ENCODE results near the gene XPC. TPM values are rescaled to one million over a fixed set of nuclear protein-coding genes. Genes with fewer than 3 reads are reported as not detected.

The XPC gene
- total and polyA plus RNA-seq, 2 of the 8 experiments (the other 6 are each of a cell fraction or from before 2014, with no cell fraction given): 8.8 to 27.3 TPM

- Histone ChIP-seq H2AFZ (ENCODE audit: low read length) (no peak overlapping the region), H3K18ac (ENCODE audit: extremely low read depth, low read length) (no peak overlapping the region), H4K8ac (ENCODE audit: extremely low read depth, insufficient read depth, low read length) (no peak overlapping the region), H2BK20ac (ENCODE audit: low read length) (no peak overlapping the region), H4K5ac (ENCODE audit: insufficient read length, low read depth, low read length) (no peak overlapping the region), H3K4ac (replicated peaks; ENCODE audit: insufficient read length, low read depth, low read length) (no peak overlapping the region), H2AK5ac (ENCODE audit: low read depth, low read length) (no peak overlapping the region), H3K56ac (replicated peaks; ENCODE audit: insufficient read length, low read depth, low read length) (no peak overlapping the region), H3K27ac (ENCODE audit: low read depth, low read length) (no peak overlapping the region), H2BK12ac (ENCODE audit: low read depth, low read length) (no peak overlapping the region), H3K9me3 (ENCODE audit: insufficient read depth in 2 of 2, low read depth in 1 of 2, low read length in 1 of 2) (no peaks in the 10 kb centered on the region), H3K79me2 (ENCODE audit: control insufficient read depth in 1 of 2, insufficient read depth in 2 of 2, low read length in 2 of 2) (peaks cover 0 to 7% of the 10 kb centered on the region in 2 experiments; a peak in 2 of 4 replicates), H3K23me2 (ENCODE audit: low read depth, low read length) (no peaks in the 10 kb centered on the region), H3K4me1 (replicated peaks in 1 of 4; ENCODE audit: control insufficient read depth in 3 of 4, insufficient read depth in 4 of 4, low read length in 3 of 4) (no peaks in the 10 kb centered on the region; a peak in 2 of 7 replicates), H3K36me3 (ENCODE audit: control insufficient read depth in 2 of 4, insufficient read depth in 4 of 4, low read length in 3 of 4) (peaks cover 4 to 15% (median 6%) of the 10 kb centered on the region in 4 experiments; a peak in 6 of 8 replicates), H3K23ac (ENCODE audit: insufficient read length) (no peak overlapping the region), H3K9ac (replicated peaks in 1 of 4; ENCODE audit: extremely low read depth in 1 of 4, low read depth in 3 of 4, low read length in 3 of 4) (no peak overlapping the region), H3K14ac (ENCODE audit: insufficient read length) (no peak overlapping the region), H3K27me3 (replicated peaks in 1 of 4; ENCODE audit: control insufficient read depth in 3 of 4, extremely low read depth in 1 of 4, insufficient read depth in 3 of 4, low read length in 3 of 4) (no peaks in the 10 kb centered on the region), H4K91ac (replicated peaks; ENCODE audit: insufficient read length, low read length) (no peak overlapping the region), H3K79me1 (ENCODE audit: low read depth, low read length) (no peaks in the 10 kb centered on the region; the same call in none of the 2 replicates), H3K4me3 (ENCODE audit: extremely low read depth in 1 of 4, insufficient read depth in 2 of 4, low read depth in 3 of 4, low read length in 4 of 4) (no peak overlapping the region), H2BK15ac (ENCODE audit: low read length) (no peak overlapping the region), H3K4me2 (ENCODE audit: insufficient read depth in 1 of 2, low read depth in 2 of 2, low read length in 2 of 2) (no peak overlapping the region), H2BK5ac (ENCODE audit: low read depth, low read length) (no peak overlapping the region), H4K20me1 (replicated peaks in 1 of 2; ENCODE audit: control insufficient read depth in 1 of 2, insufficient read depth in 2 of 2, low read length in 2 of 2) (peaks cover 2 to 4% of the 10 kb centered on the region in 2 experiments), H2BK120ac (replicated peaks; ENCODE audit: low read depth, low read length) (no peak overlapping the region)
- POLR2A ChIA-PET (ENCODE audit: partially characterized antibody): interaction anchor here (1.1 to 2.6 kb wide), 2 partner anchors 22 to 75 kb away, joined by 3 to 12 read pairs; partner anchors contain the start of genes CHCHD4, LSM3, TMEM43 and XPC
- FAIRE-seq: no peak
- CTCF ChIA-PET (ENCODE audit: partially characterized antibody): interaction anchor here (0.6 to 7.6 kb wide), 9 partner anchors 15 to 304 kb away, joined by 3 to 157 read pairs (median 4); no protein-coding TSS in a partner anchor
- 84% methylated on average over 4 of the region's 4 CpGs; no CpG with 5 or more reads in 1 of the 2 experiments for WGBS, 2 experiments (ENCODE audit: extremely low coverage in 1 of 2, insufficient coverage in 1 of 2, insufficient read length in 1 of 2, insufficient replicate concordance in 2 of 2, low coverage in 1 of 2, low lambda C conversion rate in 2 of 2, missing lambda C conversion rate in 1 of 2)
- TF ChIP-seq E2F6 (IDR thresholded peaks at IDR 0.05): no peak
- no peak for TF ChIP-seq ASH2L (IDR thresholded peaks at IDR 0.05; ENCODE audit: low read length)
- peak in 1 of 2 experiments; percentile 33 for DNase-seq (ENCODE audit: low read depth in 1 of 2, low spot score in 2 of 2)
These were observed 21.9 kb upstream of the XPC start for GRCh38 chr3:14200276-14200675.

Measured in H1 (cell line).